Ovary (tissue), 3 donors: ENCODE data around the gene FAM114A2.

Experiments used
- CTCF ChIP-seq, 3 donors: fragments of 450-650 bp in 2 of 3; fragments of 200-600 bp in 1 of 3; IDR thresholded peaks; one replicate each; pipeline versions ENCODE4 v1.5.1 to v1.8.0; 2016 to 2022; ENCODE audit warnings: antibody characterized with exemption in 3 of 3, mild to moderate bottlenecking in 1 of 3
- POLR2A ChIP-seq: fragments of 450-650 bp; IDR thresholded peaks from one replicate; pipeline ENCODE4 v1.6.1; 2017; ENCODE audit warnings: antibody characterized with exemption, mild to moderate bottlenecking, moderate library complexity
- donor health status: DM: no; HTN: no; CAD: no.

GRCh38 chr5:154042766-154043165 is 4.1 kb upstream of the FAM114A2 start:
- TF ChIP-seq POLR2A = no peak
- TF ChIP-seq CTCF (IDR thresholded peaks at IDR 0.05) = no peak
